ENCODE measurements around the gene SERPINB8. TPM values are rescaled to one million over a fixed set of nuclear protein-coding genes. Genes with fewer than 3 reads are reported as not detected.

Gene SERPINB8
- total and polyA plus RNA-seq, 8 donors: 2.8 to 11.5 (median 4.0) TPM

DNA sequence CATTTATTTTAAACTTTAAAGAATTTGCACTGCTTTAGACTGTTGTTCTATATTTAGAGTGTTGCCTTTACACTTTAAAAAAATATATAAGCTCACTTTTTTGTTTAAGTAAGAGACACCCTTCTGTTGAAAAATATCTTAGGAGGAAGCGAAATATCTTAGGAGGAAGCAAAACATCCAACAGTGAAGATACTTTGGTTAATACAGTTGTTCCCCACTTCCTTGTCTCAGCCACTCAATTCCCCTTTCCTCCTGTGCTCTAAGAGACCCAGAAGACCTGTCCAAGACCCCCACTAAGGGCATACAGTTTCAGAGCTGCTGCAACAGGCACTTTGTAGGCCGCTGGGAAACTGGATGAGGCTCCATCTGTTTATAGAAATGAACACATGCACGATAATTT lies 5.7 kb downstream of the SERPINB8 start:
- ATAC-seq: no peak
- intact Hi-C loops (cut with DNase I): no loop called here
- WGBS, 2 donors: 54 to 64% methylated on average over 3 of the region's 3 CpGs

GRCh38 chr18:63977040-63977439 lies 7.2 kb downstream of the SERPINB8 start:
- intact Hi-C loops (cut with DNase I): no loop called here
- DNase-seq (no peak), FAIRE-seq (no peak), ATAC-seq (no peak)
- Histone ChIP-seq H3K4me1 (peaks cover 0 to 7% (median 4%) of the 10 kb centered on the region in 3 donors), H3K27me3 (no peaks in the 10 kb centered on the region), H3K9me3 (no peaks in the 10 kb centered on the region), H3K4me3 (no peak overlapping the region), H3K27ac (no peak overlapping the region), H3K36me3 (no peaks in the 10 kb centered on the region)
- WGBS, 2 donors: 80% methylated on average over 3 of the region's 3 CpGs
- TF ChIP-seq, protein P1, sequence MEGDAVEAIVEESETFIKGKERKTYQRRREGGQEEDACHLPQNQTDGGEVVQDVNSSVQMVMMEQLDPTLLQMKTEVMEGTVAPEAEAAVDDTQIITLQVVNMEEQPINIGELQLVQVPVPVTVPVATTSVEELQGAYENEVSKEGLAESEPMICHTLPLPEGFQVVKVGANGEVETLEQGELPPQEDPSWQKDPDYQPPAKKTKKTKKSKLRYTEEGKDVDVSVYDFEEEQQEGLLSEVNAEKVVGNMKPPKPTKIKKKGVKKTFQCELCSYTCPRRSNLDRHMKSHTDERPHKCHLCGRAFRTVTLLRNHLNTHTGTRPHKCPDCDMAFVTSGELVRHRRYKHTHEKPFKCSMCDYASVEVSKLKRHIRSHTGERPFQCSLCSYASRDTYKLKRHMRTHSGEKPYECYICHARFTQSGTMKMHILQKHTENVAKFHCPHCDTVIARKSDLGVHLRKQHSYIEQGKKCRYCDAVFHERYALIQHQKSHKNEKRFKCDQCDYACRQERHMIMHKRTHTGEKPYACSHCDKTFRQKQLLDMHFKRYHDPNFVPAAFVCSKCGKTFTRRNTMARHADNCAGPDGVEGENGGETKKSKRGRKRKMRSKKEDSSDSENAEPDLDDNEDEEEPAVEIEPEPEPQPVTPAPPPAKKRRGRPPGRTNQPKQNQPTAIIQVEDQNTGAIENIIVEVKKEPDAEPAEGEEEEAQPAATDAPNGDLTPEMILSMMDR (IDR thresholded peaks at IDR 0.05): no peak

More for the DNA sequence above, 5.7 kb downstream of the SERPINB8 start:
- Histone ChIP-seq H3K27ac (no peak overlapping the region), H3K4me3 (no peak overlapping the region), H3K27me3 (no peaks in the 10 kb centered on the region), H3K9me3 (no peaks in the 10 kb centered on the region), H3K36me3 (no peaks in the 10 kb centered on the region), H3K4me1 (peaks cover 0 to 7% (median 4%) of the 10 kb centered on the region in 3 donors)
- TF ChIP-seq, protein P1 (IDR thresholded peaks at IDR 0.05): no peak
- FAIRE-seq: no peak
- no peak for DNase-seq

DNA sequence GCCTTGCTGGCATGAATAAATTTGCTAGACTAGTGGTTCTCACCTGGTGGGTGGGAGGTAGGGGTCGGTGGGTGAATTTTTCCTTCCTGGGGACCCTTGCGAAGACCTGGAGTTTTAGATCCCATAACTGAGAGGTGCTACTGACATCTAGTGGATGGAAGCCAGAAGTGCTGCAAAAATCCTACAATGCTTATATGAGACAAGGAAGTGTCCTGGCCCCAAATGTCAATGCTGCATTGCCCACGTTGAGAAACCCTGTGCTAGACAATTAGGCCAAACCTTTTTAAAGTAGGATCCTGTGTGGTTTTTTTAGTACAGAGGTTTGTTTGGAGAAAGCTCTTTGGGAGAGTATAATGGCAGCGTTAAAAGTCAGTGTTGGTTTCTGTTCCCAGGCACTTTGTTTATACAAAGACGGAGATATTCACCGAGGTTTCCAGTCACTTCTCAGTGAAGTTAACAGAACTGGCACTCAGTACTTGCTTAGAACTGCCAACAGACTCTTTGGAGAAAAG lies 9.6 kb downstream of the SERPINB8 start:
- peak; percentile 83 to 93 (median 93) for ATAC-seq
- TF ChIP-seq, protein P1 (IDR thresholded peaks at IDR 0.05): peak; percentile 58 to 74 (median 70)
- Histone ChIP-seq H3K27ac (peak overlapping the region in 3 of 4 donors; percentile 3 to 64 (median 33)), H3K9me3 (no peaks in the 10 kb centered on the region), H3K27me3 (no peaks in the 10 kb centered on the region), H3K4me3 (peak overlapping the region in 2 of 4 donors; percentile 12 to 19), H3K36me3 (no peaks in the 10 kb centered on the region), H3K4me1 (peaks cover 0 to 7% (median 4%) of the 10 kb centered on the region in 3 donors)
- WGBS, 2 donors: 6 to 7% methylated on average over 6 of the region's 6 CpGs
- intact Hi-C loops (cut with DNase I): no loop called here
- FAIRE-seq: no peak
- peak in 3 of 6 donors; percentile 37 to 55 (median 44) for DNase-seq

- WGBS, 2 donors: 50 to 58% methylated on average over 7 of the region's 7 CpGs
- H3K4me3 ChIP-seq: peak overlapping the region in 2 of 4 donors; percentile 12 to 19
Observed at GRCh38 chr18:63980027-63980426, 10.1 kb downstream of the SERPINB8 start.

More at GRCh38 chr18:63980027-63980426, 10.1 kb downstream of the SERPINB8 start:
- Histone ChIP-seq H3K4me1 (peaks cover 0 to 7% (median 4%) of the 10 kb centered on the region in 3 donors), H3K36me3 (no peaks in the 10 kb centered on the region), H3K9me3 (no peaks in the 10 kb centered on the region), H3K27me3 (no peaks in the 10 kb centered on the region), H3K27ac (peak overlapping the region in 3 of 4 donors; percentile 3 to 64 (median 33))
- intact Hi-C loops (cut with DNase I): no loop called here
- FAIRE-seq: no peak
- ATAC-seq: peak in 2 of 4 donors; percentile 36
- no peak for DNase-seq
- TF ChIP-seq, protein P1 (IDR thresholded peaks at IDR 0.05): no peak
